NT2/D1 (cell line): ENCODE results near the gene GRM7.

Source experiments
- YY1 ChIP-seq: IDR thresholded peaks from 2 replicates; pipeline ENCODE4 v1.6.1; 2011; ENCODE audit not compliant: insufficient read length, insufficient read depth
- ZNF274 ChIP-seq: IDR thresholded peaks from 2 replicates; pipeline ENCODE4 v1.6.1; 2011; ENCODE audit warnings: mild to moderate bottlenecking, low read depth, low read length

- TF ChIP-seq ZNF274 (no peak), YY1 (no peak)
Measured at GRCh38 chr3:7788881-7789280, 928.0 kb downstream of the GRM7 start.
